Stimulated activated CD4-positive, alpha-beta T cell treated with anti-CD3 and anti-CD28 coated beads, Interleukin-1b, Interleukin-23, amount 100 ng/mL, for 1 hour (primary cell): ENCODE results near the gene HDDC2.

Experiments
- DNase-seq, 2 donors: peaks; one replicate each; pipeline ENCODE4 v3.0.0-alpha.2; 2020; ENCODE audit warnings: low read depth in 2 of 2

HDDC2 gene

DNA sequence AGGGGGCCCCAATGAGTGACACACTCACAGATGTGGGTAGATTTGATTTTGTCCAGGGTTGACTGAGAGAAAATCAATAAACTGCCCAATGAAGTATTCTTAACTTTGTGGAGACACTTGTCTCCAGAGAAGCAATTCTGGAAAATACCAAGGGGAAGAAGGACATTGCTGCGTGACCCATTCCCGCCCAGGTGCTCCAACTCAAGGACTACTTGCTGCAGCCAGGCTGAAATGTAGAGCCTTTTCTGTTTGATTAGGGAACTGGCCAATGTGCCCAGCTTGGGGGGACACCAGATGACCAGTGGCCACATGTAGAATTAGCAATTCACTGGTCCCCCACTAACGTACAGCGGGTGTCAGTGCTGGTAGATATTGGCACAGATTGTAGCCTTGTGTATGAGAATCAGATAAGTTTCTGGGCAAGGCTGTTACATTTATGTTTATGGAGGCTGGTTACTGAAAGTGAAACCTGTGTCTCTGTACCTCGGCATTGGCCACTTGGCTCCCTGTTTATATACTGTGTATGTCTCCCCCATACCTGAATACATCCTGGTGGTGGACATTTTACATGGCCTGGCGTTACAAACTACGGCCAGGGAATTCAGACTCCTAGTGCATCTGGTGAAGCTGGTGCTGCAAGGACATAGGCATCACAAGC is 32.3 kb downstream of the HDDC2 start:
- no peak for DNase-seq

DNA sequence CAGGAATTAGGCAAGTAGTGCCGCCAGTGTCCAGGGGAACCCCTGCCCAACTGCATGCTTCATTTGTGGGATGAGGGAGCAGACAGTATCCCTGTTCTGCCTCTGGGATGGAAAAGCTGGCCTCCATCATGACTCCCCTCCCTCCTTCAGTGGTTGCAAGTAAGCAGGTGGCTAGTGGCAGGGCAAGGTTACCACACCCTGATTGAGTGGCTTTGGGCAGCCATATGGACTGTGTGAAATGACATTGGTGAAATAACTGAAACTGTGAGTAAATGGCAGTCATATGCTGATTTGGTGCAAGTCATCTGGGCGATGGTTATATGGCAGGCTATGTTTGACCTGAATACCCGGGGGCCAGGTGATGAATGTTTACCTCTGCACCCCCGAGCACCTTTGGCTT is 33.0 kb downstream of the HDDC2 start:
- DNase-seq, result no peak

GRCh38 chr6:125267806-125268523 is 33.8 kb downstream of the HDDC2 start:
- no peak for DNase-seq

DNA sequence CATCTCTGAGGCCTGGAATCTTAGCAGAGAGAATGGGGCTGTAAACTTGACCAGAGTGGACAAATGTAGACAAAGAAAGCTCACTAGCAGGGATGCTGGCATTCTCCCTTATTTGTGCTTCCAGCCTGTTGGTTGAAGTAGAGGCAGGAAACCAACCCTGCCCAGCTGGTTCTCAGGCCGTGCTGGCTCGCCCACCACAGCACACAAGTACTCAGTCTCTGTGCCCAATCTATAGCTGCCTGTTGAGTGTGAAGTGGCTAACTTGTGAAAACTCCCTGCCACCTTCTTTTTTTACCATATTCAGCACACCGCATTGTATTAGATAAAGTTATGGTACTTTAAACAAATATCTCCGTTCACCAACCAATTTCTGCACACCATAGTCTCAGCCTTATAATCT is 37.3 kb downstream of the HDDC2 start:
- no peak for DNase-seq

- no peak for DNase-seq
These were observed 39.5 kb downstream of the HDDC2 start for GRCh38 chr6:125262016-125263013.

- DNase-seq, result no peak
These were observed 42.4 kb downstream of the HDDC2 start for GRCh38 chr6:125259354-125259736.

DNA sequence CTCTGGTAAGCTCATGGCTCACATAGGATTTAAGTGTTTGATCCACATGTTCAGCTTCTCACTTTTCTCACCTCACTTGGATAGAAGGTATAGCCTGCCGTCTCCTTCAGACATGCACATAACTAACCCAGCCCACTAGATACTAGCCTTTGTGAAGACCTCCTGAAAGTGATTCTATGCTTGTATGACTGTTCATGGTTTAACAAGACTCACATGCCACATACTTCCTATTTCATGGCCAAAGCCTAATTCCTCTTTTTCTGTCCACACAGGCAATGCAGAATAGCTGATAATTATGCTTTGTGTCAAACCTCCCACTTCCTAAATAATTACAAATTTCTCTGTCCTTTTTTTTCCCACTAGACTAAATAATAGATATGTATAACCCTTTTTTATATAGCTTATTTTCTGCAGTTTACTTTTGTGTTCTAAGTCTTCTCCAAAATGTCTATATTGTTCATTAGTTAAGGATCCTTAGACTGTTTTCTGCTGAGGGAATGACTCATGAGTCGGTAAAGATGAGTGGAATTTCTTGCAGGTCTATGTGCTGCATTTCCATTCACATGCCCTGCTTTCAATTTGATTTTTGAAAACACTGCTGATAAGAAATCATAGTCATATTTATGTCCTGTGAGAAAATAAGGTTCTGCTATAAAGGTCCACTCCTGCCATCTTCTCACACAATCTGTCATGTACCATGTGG is 43.0 kb downstream of the HDDC2 start:
- DNase-seq, result no peak

- DNase-seq, result no peak
These were observed 44.4 kb downstream of the HDDC2 start for GRCh38 chr6:125257351-125257750.

- no peak for DNase-seq
These were observed 46.6 kb downstream of the HDDC2 start for GRCh38 chr6:125255201-125255600.

GRCh38 chr6:125254321-125254720 is 47.4 kb downstream of the HDDC2 start:
- no peak for DNase-seq

- no peak for DNase-seq
These were observed 47.9 kb downstream of the HDDC2 start for GRCh38 chr6:125253881-125254280.

- no peak for DNase-seq
These were observed 48.9 kb downstream of the HDDC2 start for GRCh38 chr6:125252891-125253290.

GRCh38 chr6:125251516-125252220 is 50.1 kb downstream of the HDDC2 start:
- no peak for DNase-seq

GRCh38 chr6:125250511-125250910 is 51.3 kb downstream of the HDDC2 start:
- DNase-seq, result no peak

DNA sequence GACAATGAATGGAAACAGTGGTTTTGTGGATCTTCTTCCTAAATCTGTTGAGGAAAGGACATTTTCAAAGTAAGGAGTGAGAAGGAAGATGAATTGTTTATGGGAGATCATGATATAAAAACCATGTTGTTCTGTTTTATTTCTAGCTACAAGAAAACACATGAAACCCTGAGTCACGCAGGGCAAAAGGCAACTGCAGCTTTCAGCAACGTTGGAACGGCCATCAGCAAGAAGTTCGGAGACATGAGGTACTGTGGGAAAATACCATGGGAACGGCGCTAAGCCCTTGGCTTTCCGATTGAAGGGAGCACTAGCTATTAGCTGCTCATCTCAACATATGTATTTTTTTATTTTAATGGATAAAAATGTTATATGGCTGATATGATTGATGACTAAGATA is 53.6 kb downstream of the HDDC2 start:
- DNase-seq, result no peak

DNA sequence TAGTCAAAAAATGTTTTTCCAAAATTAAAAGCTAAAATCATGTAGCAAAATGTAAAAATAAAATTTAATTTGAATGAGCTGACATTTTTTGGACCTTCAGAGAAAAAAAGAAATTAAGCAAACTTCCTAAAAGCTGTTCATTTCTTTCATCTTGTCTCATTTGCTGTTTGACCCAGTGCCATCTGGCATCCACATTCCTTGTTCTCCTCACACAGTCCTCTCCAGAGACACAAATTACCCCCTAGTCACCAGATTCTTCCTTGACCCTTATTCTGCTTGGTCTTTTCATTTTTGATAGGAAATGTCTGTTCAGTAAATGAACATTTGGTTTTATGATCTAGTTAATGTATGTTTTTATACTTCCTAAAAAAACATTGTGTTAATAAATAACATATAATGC is 55.2 kb downstream of the HDDC2 start:
- no peak for DNase-seq

GRCh38 chr6:125245523-125246264 is 56.1 kb downstream of the HDDC2 start:
- DNase-seq, result no peak

GRCh38 chr6:125245109-125245508 is 56.7 kb downstream of the HDDC2 start:
- no peak for DNase-seq

- no peak for DNase-seq
These were observed 64.0 kb downstream of the HDDC2 start for GRCh38 chr6:125237764-125238163.

- no peak for DNase-seq
These were observed 65.0 kb downstream of the HDDC2 start for GRCh38 chr6:125236536-125237327.
